ENCODE measurements around the gene AHCYL1.

DNA sequence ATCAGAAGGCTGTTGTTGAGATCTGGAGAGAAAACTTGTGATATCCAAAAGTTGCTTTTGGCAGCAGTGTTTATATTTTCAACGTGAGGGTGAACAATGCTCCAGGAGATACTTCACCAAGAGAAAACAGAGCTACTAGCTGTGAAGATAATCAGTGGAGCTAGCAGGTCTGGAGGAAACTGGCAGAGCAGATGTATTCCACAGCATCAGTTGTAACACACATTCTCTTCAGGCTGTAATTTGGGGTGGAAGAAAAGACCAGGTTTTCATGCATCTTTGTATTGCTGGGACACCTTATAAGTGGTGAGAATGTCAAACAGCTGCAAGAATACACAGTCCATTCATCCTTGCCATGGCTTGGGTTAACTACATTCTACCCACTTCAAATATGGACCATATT is 22.0 kb downstream of the AHCYL1 start:
- TF ChIP-seq, protein P1, sequence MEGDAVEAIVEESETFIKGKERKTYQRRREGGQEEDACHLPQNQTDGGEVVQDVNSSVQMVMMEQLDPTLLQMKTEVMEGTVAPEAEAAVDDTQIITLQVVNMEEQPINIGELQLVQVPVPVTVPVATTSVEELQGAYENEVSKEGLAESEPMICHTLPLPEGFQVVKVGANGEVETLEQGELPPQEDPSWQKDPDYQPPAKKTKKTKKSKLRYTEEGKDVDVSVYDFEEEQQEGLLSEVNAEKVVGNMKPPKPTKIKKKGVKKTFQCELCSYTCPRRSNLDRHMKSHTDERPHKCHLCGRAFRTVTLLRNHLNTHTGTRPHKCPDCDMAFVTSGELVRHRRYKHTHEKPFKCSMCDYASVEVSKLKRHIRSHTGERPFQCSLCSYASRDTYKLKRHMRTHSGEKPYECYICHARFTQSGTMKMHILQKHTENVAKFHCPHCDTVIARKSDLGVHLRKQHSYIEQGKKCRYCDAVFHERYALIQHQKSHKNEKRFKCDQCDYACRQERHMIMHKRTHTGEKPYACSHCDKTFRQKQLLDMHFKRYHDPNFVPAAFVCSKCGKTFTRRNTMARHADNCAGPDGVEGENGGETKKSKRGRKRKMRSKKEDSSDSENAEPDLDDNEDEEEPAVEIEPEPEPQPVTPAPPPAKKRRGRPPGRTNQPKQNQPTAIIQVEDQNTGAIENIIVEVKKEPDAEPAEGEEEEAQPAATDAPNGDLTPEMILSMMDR (IDR thresholded peaks at IDR 0.05) = no peak
- no peak for TF ChIP-seq POLR2A (IDR thresholded peaks at IDR 0.05)
